Epithelial cell of esophagus (primary cell): Measurements from ENCODE around the gene USP28.

Source experiments
- DNase-seq: peaks from one replicate; pipeline ENCODE4 v3.0.0; 2010; ENCODE audit warnings: low read depth
- H3K4me3 ChIP-seq: 2 replicates; pipeline ENCODE4 v1.5.1; 2011; ENCODE audit warnings: mild to moderate bottlenecking, low read length, control low read depth
- CTCF ChIP-seq: IDR thresholded peaks from 2 replicates; pipeline ENCODE4 v1.5.1; 2011; ENCODE audit warnings: low read depth, mild to moderate bottlenecking, low read length, control low read depth, inconsistent platforms; ENCODE audit not compliant: insufficient read depth; ENCODE audit errors: missing control alignments

USP28 gene

GRCh38 chr11:113906516-113906915 lies 31.1 kb upstream of the USP28 start:
- no peak for DNase-seq
- no peak overlapping the region for H3K4me3 ChIP-seq
- TF ChIP-seq CTCF, result no peak

GRCh38 chr11:113906038-113906437 lies 30.7 kb upstream of the USP28 start:
- DNase-seq, result peak; percentile 63
- TF ChIP-seq CTCF, result peak; percentile 36
- no peak overlapping the region for H3K4me3 ChIP-seq

DNA sequence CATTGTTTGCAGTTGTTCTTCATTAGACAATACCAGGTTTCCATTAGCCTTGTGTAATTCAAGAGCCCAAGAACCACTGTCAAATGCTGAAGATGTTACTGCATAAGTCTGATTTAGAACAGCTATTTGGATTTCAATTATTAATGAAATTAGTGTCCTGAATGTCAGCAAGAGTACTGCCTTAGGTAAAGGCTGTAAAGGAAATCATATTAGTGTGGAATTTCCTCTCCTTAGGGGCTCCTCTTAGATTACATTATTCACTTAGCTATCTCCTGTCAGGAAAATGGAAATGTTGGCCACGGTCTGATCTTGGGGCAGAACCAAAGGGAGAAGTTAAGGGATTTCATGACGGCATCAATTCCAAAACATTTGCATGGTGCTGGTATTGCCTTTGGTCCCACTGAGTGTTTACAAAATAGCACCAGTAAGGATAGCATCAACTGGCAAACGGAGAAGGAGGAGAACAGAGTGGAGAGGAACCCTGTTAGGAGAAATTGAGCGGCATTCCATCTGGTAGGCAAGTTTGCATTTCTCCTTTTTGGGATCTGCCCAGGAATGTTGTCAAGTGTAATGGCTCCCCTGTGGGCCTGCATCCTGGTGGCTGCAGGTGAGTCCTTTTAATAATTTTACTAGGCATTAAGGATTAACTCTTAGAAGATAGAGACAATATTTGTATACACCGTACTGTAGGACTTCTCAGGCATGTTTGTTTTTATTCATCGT lies 29.2 kb upstream of the USP28 start, which contains the start of gene HTR3B:
TSS of gene HTR3B (plus strand) at position 418 of the 723 bp plus-strand sequence. CDS start at position 556, 138 bp downstream.
- no peak within 1 kb of the TSS for H3K4me3 ChIP-seq
- DNase-seq, result no peak
- TF ChIP-seq CTCF, result no peak

GRCh38 chr11:113901141-113901540 lies 25.8 kb upstream of the USP28 start:
- no peak for TF ChIP-seq CTCF
- H3K4me3 ChIP-seq, result no peak overlapping the region
- DNase-seq, result no peak

DNA sequence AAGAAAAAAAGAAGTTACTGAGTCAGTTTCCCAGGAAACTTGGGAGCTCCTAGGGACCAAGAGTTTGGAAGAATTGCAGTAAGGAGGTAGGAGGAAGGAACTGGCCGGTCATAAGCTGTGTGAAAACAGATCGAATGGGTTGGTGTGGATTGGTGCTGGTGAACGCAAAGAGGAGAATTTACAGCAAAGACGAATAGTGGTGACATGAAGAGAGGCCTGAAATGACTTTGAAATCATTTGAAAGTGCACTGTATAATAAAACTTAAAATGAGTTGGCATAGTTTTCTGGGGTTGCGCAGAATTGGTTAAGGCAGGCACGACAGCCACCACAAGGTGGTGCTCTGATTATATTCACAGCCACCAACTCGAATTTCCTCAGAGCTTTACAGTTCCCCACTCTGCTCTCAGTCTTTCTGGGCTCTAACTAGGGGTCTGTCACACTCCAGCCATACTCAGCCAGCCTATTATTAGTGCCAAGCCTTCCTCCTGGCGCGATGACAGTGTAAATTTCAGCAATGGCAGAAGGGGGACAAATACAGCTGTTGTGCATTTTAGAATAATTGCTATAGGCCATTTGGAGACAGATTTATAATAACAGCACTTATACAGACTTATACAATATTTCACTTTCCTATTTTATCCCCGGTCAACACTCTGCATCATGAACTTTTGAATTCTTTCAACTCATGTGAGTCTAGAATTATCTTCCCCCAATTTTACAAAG lies 20.9 kb upstream of the USP28 start:
- H3K4me3 ChIP-seq, result no peak overlapping the region
- peak; percentile 49 for DNase-seq
- peak; percentile 79 for TF ChIP-seq CTCF

DNA sequence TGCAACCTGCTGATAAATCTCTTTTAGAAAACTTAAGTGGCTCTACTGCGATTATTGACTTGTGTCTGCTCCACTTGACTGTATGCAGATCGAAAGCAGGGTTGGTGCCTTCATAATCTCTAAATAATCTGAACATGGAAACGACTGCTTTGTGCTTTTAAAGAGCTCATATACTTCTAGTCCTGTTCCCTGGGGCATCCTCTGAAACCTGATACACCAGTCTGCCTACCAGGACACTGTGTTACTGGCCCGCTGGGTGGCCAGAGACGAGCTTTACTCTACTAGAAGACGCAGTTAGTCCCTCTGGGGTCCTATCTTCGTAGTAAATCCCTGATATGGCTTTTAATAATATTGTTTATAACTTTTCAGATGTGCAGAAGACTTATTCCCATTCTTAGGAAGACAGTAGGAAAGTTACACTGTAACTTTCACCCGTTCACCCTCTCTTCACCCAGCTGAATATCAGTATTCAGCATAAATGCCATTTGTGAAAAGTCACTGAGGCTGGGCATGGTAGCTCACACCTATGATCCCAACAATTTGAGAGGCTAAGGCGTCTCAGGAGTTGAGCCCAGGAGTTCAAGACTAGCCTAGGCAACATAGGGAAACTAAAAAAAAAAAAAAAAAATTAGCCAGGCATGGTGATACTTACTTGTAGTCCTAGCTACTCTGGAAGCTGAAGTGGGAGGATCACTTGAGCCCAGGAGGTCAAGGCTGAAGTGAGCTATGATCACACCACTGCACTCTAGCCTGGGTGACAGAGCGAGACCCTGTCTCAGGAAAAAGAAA lies 20.2 kb upstream of the USP28 start:
- TF ChIP-seq CTCF, result no peak
- DNase-seq, result no peak
- H3K4me3 ChIP-seq, result no peak overlapping the region
